Skeletal muscle tissue (tissue), 4 donors: Measurements from ENCODE around the gene GNPTAB. TPM values are rescaled to one million over a fixed set of nuclear protein-coding genes. Genes with fewer than 3 reads are reported as not detected.

Experiments used
- H3K27ac ChIP-seq: one replicate; pipeline ENCODE4 v1.7.0; 2013; ENCODE audit warnings: mild to moderate bottlenecking, low read depth, low read length, inconsistent platforms
- H3K27me3 ChIP-seq, 3 donors: one replicate each; pipeline ENCODE4 v1.7.0; 2013; ENCODE audit warnings: low read length in 3 of 3; ENCODE audit not compliant: control insufficient read depth in 3 of 3, insufficient read depth in 3 of 3
- H3K36me3 ChIP-seq, 3 donors: one replicate each; pipeline ENCODE4 v1.7.0; 2013; ENCODE audit warnings: low read length in 3 of 3; ENCODE audit not compliant: control insufficient read depth in 3 of 3, insufficient read depth in 3 of 3
- H3K4me1 ChIP-seq, 3 donors: one replicate each; pipeline ENCODE4 v1.7.0; 2013; ENCODE audit warnings: low read length in 3 of 3, mild to moderate bottlenecking in 3 of 3; ENCODE audit not compliant: control insufficient read depth in 3 of 3, insufficient read depth in 3 of 3
- H3K4me3 ChIP-seq, 3 donors: one replicate each; pipeline ENCODE4 v1.7.0; 2013; ENCODE audit warnings: low read length in 3 of 3
- H3K9ac ChIP-seq, 3 donors: one replicate each; pipeline ENCODE4 v1.7.0; 2013; ENCODE audit warnings: low read length in 3 of 3, mild to moderate bottlenecking in 3 of 3, moderate library complexity in 2 of 3, low read depth in 1 of 3
- H3K9me3 ChIP-seq, 3 donors: one replicate each; pipeline ENCODE4 v1.7.0; 2013; ENCODE audit warnings: low read length in 3 of 3; ENCODE audit not compliant: control insufficient read depth in 3 of 3
- total RNA-seq: library from RNA; depleted of rRNA; stranded (reverse); fragments of >200 nt; gene quantifications from one replicate; pipeline ENCODE4 v1.2.3, GENCODE V29; 2014
- donor health status: Osteomylitis.

The GNPTAB gene
- total RNA-seq, 1 donor from 2014 or later: 10.4 TPM

DNA sequence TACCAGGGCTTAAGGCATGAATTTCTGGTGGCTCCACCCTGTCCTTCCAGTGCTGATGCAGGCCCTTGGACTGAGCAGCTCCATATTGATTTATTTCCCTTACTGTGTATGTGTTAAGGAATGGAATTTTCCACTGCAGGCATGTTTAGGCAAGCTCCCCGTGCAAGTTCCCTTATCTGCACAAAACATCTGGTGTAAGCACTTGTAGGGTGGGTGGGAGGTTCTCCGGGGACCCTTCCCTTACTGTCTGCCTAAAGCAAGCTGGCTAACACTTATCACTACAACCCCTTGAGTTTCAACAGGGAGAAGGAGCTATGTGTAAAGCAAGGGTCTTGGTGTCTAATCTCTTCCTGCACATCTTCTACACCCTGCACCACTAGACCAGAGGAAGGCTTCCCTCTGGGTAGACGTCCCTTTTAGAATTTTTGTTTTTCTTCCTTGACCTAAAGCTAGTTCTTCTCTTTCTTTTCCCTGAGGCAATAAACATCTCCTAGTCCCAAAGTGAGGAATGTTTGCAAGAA, 24.7 kb upstream of the GNPTAB start:
- H3K27me3 ChIP-seq: no peaks in the 10 kb centered on the region
- H3K4me3 ChIP-seq: no peak overlapping the region
- H3K36me3 ChIP-seq: no peaks in the 10 kb centered on the region
- no peaks in the 10 kb centered on the region for H3K9me3 ChIP-seq
- H3K9ac ChIP-seq: no peak overlapping the region
- H3K4me1 ChIP-seq: peaks cover 0 to 3% (median 0%) of the 10 kb centered on the region in 3 donors
- H3K27ac ChIP-seq: no peak overlapping the region

DNA sequence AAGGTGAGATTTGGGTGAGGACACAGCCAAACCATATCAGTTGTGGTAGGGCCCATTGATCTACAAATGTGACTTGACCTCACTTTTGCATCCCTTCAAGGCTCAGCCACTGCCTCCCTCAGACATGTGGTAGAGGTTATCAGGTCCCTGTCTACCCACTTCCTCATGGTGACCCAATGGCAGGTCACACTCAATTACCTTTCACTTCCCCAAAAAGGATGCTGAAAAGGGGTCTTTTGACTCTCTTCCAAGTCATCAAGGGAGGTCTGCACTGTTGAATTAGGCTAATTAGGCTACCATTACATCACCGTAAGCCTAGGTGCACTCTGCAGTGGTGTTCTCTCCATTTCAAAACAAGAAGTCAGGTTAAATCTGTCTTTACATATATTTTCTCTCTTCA, 24.0 kb upstream of the GNPTAB start:
- no peaks in the 10 kb centered on the region for H3K36me3 ChIP-seq
- no peaks in the 10 kb centered on the region for H3K27me3 ChIP-seq
- no peak overlapping the region for H3K4me3 ChIP-seq
- no peak overlapping the region for H3K9ac ChIP-seq
- H3K9me3 ChIP-seq: no peaks in the 10 kb centered on the region
- H3K4me1 ChIP-seq: peaks cover 0 to 3% (median 0%) of the 10 kb centered on the region in 3 donors
- no peak overlapping the region for H3K27ac ChIP-seq

DNA sequence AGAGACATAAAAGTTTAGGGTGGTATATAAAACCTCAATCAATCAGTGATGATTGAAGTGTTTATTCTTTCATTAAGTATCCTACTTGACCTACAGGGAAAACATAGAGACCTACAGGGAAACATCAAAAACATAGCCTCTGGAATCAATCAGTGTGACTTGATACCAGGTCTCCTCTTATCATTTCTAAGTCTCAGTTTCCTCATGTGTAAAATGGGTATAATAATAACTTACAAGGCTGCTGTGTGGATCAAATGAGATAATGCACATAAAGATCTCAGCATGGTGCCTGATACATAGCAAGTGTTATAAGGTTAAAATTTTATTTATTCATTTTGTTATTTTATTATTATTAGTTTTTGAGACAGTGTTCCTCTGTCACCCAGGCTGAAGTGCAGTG, 22.2 kb upstream of the GNPTAB start:
- no peaks in the 10 kb centered on the region for H3K27me3 ChIP-seq
- no peak overlapping the region for H3K27ac ChIP-seq
- H3K4me1 ChIP-seq: peaks cover 0 to 3% (median 0%) of the 10 kb centered on the region in 3 donors
- no peak overlapping the region for H3K4me3 ChIP-seq
- H3K9me3 ChIP-seq: no peaks in the 10 kb centered on the region
- no peak overlapping the region for H3K9ac ChIP-seq
- H3K36me3 ChIP-seq: no peaks in the 10 kb centered on the region

DNA sequence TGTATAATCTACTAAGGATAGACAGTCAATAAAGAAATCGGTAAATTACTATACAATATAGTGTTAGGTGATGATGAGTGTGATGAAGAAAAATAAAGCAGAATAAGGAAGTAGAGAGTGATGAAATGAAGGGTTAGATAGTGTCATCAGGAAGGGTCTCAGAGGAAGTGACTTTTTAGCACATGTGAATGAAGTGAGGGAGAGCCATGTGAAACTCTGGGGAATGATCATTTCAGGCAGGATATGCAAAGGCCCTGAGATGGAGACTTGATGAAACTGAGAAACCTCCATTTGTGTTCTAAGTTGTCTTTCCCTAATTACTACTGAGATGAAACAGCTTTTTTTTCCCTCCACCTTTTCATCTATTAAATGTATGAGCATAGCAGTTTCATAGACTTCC, 19.4 kb upstream of the GNPTAB start:
- no peaks in the 10 kb centered on the region for H3K36me3 ChIP-seq
- H3K9me3 ChIP-seq: no peaks in the 10 kb centered on the region
- no peak overlapping the region for H3K4me3 ChIP-seq
- no peaks in the 10 kb centered on the region for H3K27me3 ChIP-seq
- H3K27ac ChIP-seq: no peak overlapping the region
- H3K9ac ChIP-seq: no peak overlapping the region
- H3K4me1 ChIP-seq: peaks cover 0 to 3% (median 0%) of the 10 kb centered on the region in 3 donors

DNA sequence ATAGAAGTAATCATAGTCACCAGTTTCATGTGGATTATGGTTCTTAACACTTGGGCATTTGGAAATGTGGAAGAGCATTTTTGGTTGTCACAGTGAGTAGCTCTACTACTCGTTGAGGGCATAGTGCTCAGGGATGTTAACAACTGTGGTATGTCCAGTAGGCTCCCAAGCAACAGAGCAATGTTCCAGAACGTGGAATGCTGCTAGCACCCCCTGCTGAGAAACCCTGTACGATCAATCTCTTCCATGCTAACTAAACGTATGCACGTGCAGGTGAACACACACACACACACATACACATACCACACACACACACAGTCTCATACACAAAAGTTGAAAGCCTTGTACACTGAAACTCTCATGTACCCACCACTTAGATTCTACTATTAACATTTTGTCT, 16.6 kb upstream of the GNPTAB start:
- H3K9me3 ChIP-seq: no peaks in the 10 kb centered on the region

DNA sequence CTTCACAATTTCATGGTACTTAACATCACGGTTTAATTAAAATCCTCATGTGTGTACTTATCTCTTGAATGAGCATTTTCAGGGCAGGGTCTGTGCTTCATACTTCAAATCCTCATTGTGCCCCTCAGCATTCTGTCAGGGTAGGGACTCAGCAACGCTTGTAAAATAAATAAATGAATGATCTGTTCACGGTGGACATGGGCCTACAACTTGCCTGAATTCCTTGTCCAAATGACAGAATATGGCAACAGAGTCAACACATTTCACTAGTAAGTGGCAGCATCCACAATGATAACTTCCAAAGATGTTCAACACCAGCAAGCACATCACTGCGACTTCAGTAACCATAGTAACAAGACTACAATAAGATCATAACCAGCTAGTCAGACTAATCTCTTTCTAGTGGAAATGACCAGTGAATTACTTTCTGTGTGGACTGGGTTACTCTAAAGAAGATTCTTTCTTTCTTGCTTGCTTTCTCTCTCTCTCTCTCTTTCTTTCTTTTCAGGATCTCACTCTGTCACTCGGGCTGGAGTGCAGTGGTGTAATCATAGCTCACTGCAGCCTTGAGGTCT, 14.5 kb upstream of the GNPTAB start:
- Histone ChIP-seq H3K9ac (no peak overlapping the region), H3K9me3 (no peaks in the 10 kb centered on the region), H3K4me3 (no peak overlapping the region), H3K36me3 (no peaks in the 10 kb centered on the region), H3K4me1 (no peaks in the 10 kb centered on the region), H3K27ac (no peak overlapping the region), H3K27me3 (no peaks in the 10 kb centered on the region)

More for the DNA sequence above, 16.6 kb upstream of the GNPTAB start:
- Histone ChIP-seq H3K4me3 (no peak overlapping the region), H3K27ac (no peak overlapping the region), H3K9ac (no peak overlapping the region), H3K4me1 (peaks cover 0 to 3% (median 0%) of the 10 kb centered on the region in 3 donors), H3K36me3 (no peaks in the 10 kb centered on the region), H3K27me3 (no peaks in the 10 kb centered on the region)

DNA sequence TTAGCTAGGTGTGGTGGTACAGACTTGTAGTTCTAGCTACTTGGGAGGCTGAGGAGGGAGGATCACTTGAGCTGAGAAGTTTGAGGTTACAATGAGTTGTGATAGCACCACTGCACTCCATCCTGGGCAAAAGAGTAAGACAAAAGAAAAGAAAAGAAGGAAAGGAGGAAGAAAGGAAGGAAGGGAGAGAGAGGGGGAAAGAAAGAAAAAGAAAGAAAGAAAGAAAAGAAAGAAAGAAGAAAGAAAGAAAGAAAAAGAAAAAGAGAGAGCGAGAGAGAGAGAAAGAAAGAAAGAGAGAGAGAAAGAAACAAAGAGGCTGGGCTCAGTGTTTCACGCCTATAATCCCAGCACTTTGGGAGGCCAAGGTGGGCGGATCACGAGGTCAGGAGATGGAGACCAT, 10.3 kb upstream of the GNPTAB start:
- Histone ChIP-seq H3K4me1 (no peaks in the 10 kb centered on the region), H3K27me3 (no peaks in the 10 kb centered on the region), H3K4me3 (no peak overlapping the region), H3K9me3 (no peaks in the 10 kb centered on the region), H3K9ac (no peak overlapping the region), H3K27ac (no peak overlapping the region), H3K36me3 (no peaks in the 10 kb centered on the region)

DNA sequence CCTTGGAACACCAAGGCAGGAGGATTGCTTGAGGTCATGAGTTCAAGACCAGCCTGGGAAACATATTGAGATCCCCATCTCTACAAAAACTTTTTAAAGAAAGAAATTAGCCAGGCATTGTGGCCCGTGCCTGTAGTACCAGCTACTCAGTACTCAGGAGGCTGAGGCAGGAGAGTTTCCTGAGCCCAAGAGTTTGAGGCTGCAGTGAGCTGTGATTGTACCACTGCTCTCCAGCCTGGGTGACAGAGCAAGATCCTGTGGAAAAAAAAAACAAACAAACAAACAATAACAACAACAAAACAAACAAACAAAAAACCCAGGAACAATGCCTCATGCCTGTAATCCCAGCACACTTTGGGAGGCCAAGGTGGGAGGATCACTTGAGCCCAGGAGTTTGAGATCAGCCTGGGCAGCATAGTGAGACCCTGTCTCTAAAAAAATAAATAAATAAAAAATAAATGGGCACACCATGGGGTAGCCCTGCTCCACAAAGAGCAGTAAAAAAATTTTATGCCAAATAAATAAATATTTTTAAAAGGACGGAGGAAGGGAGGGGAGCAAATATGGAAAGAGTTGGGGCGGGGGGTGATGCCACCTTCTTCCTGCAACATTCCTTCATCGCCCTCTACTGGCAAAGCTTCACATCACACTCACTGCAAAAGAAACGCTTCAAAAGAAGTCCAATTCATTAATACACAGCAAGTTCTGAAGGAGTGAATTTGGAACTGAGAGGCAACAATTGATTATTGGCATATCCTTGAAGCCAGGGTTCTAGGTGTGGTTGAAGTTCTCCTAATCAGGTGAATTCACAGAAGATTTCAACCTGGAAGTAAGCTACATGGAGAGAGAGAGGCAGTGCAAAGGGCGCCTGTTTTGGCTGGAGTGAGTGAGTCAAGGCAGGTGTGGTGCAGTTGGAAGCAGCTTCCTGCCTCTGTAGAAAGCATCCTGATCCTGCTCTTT, 8.8 kb upstream of the GNPTAB start:
- H3K36me3 ChIP-seq: no peaks in the 10 kb centered on the region

DNA sequence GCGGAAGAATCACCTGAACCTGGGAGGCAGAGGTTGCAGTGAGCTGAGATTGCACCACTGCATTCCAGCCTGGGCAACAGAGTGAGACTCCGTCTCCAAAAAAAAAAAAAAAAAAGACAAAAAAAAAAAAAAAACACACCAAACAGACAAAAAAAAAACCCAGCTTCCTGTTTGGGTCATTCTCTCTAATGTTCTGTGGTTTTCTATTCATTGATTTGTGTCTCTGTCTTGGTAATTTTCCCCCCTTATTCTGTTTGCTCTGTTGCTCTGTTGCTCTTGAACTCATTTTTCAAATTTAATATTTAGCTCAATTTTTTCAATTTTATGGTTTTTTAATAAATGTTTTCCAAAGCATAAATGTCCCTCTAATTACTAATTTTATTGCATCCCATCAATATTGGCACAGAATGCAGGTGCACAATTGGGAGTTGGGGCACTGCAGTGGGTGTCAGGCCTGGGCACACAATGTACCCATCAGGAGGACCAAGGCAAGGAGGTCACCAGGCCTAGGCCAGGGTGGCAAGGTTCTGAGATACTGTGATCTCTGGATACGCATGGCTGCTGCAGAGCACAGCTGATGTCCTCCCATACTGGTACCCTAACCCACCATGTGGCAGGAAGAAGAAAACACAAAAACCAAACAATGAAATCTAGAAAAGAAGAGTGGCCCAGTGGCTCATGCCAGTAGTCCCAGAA, 8.0 kb upstream of the GNPTAB start:
- Histone ChIP-seq H3K27ac (no peak overlapping the region), H3K4me1 (no peaks in the 10 kb centered on the region), H3K9me3 (no peaks in the 10 kb centered on the region), H3K36me3 (no peaks in the 10 kb centered on the region), H3K9ac (no peak overlapping the region), H3K4me3 (no peak overlapping the region), H3K27me3 (no peaks in the 10 kb centered on the region)

More for the DNA sequence above, 8.8 kb upstream of the GNPTAB start:
- H3K27me3 ChIP-seq: no peaks in the 10 kb centered on the region
- H3K9ac ChIP-seq: no peak overlapping the region
- H3K27ac ChIP-seq: no peak overlapping the region
- H3K4me1 ChIP-seq: no peaks in the 10 kb centered on the region
- H3K9me3 ChIP-seq: no peaks in the 10 kb centered on the region
- no peak overlapping the region for H3K4me3 ChIP-seq
